Right atrium auricular region (tissue), 2 donors: ENCODE results near the gene UMODL1. TPM values are rescaled to one million over a fixed set of nuclear protein-coding genes. Genes with fewer than 3 reads are reported as not detected.

ENCODE experiments used
- DNase-seq: peaks from one replicate; pipeline ENCODE4 v3.0.0-alpha.2; 2019; ENCODE audit warnings: low spot score
- H3K27ac ChIP-seq, 2 donors: fragments of 200-600 bp; sonication (generic); 1 replicate in 1 of 2; 2 replicates in 1 of 2; pipeline ENCODE4 v1.5.1; 2016 to 2019
- H3K27me3 ChIP-seq, 2 donors: fragments of 200-600 bp; sonication (generic); one replicate each; pipeline versions ENCODE4 v1.5.1 to v1.6.0; 2017 to 2019
- H3K36me3 ChIP-seq: fragments of 200-600 bp; sonication (generic); one replicate; pipeline ENCODE4 v1.5.1; 2016
- H3K4me1 ChIP-seq, 2 donors: fragments of 200-600 bp; sonication (generic); one replicate each; pipeline versions ENCODE4 v1.5.1 to v1.6.0; 2017 to 2019
- H3K4me3 ChIP-seq, 2 donors: fragments of 200-600 bp; sonication (generic); 1 replicate in 1 of 2; 2 replicates in 1 of 2; pipeline ENCODE4 v1.5.1; 2017 to 2019; ENCODE audit warnings: mild to moderate bottlenecking in 1 of 2, moderate library complexity in 1 of 2
- H3K9me3 ChIP-seq, 2 donors: fragments of 200-600 bp; sonication (generic); one replicate each; pipeline ENCODE4 v1.5.1; 2019
- CTCF ChIP-seq, 2 donors: fragments of 200-600 bp; sonication (generic); IDR thresholded peaks; one replicate each; pipeline ENCODE4 v1.5.1; 2019; ENCODE audit warnings: antibody characterized with exemption in 2 of 2
- total RNA-seq, 2 donors: library from RNA; depleted of rRNA; stranded (reverse); fragments of >200 nt; gene quantifications; one replicate each; pipeline ENCODE4 v1.1.0, GENCODE V29; 2016

UMODL1 gene
- total RNA-seq, 2 donors from 2014 or later: not detected

- Histone ChIP-seq H3K4me1 (no peaks in the 10 kb centered on the region), H3K9me3 (no peaks in the 10 kb centered on the region), H3K27me3 (no peaks in the 10 kb centered on the region), H3K27ac (no peak overlapping the region), H3K4me3 (no peak overlapping the region), H3K36me3 (no peaks in the 10 kb centered on the region)
- TF ChIP-seq CTCF (IDR thresholded peaks at IDR 0.05): no peak
- no peak for DNase-seq
These were observed 45.1 kb upstream of the UMODL1 start for GRCh38 chr21:42026082-42026435.

DNA sequence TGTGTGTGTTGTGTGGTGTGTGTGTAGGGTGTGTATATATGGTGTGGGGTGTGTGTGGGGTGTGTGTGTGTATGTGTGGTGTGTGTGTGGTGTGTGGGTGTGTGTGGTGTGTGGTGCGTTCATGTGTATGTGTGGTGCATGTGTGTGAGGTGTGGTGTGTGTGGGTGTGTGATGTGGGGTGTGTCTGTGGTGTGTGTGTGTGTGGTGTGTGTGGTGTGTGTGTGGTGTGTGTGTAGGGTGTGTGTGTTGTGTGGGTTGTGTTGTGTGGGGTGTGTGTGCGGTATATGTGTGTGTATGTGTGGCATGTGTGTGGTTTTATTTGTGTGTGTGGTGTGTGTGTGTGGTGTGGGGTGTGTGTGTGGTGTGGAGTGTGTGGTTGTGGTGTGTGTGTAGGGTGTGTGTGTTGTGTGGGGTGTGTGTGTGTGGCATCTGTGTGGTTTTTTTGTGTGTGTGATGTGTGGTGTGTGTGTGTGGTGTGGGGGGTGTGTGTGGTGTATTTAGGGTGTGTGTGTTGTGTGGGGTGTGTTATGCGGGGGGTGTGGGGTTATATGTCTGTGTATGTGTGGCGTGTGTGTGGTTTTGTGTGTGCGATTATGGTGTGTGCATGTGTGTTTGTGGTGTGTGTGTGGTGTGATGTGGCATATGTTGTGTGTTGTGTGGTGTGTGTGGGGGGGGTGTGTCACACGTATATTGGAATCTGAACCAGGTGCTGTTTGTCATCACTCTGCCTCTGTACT, 43.9 kb upstream of the UMODL1 start:
- no peak overlapping the region for H3K4me3 ChIP-seq
- H3K36me3 ChIP-seq: no peaks in the 10 kb centered on the region
- no peaks in the 10 kb centered on the region for H3K9me3 ChIP-seq
- H3K4me1 ChIP-seq: no peaks in the 10 kb centered on the region
- DNase-seq: no peak
- TF ChIP-seq CTCF (IDR thresholded peaks at IDR 0.05): no peak
- no peak overlapping the region for H3K27ac ChIP-seq
- no peaks in the 10 kb centered on the region for H3K27me3 ChIP-seq

DNA sequence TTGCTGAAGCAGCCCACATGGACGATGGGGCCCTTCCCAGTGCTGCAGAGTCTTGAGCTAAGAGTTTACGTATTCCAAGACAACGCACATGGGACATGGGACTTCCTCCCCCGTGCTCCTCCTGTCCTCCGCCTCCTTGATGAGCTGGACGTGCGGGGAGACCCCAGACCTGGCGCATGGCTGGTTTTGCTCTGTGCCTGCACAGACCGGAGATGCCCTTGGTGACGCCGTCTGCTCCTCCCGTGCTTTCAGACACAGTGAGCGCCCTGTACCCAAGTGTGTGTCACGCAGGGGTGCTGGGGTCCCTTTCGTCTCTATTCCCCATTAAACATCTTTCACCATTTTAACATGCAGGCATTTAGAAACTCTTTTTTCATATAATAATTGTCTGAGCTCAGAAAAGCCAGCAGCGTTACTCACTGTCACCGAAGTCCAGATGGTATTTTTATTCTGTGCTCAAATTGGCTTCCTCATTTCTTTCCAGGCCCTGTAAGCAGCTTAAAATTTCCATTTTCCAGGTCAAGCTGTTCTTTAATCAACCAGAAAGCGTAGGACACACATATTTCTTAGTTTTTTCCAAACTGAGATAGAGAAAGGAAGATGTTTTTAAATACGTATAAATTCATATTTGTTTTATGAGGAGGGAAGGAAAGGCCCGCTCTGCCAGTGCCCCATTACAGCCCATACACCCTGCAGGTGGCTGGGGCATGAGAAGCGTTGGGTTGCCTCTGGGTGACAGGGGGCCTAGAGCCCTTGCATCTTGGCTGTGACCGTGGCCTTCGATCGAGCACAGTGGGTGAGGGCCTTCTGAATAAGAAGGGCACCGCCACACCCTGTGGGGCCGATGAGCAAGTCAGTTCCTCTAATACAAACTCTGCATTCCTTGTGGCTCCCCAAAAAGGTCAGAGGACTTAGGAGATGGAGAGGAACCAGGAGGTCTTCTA, 43.0 kb upstream of the UMODL1 start:
- Histone ChIP-seq H3K36me3 (no peaks in the 10 kb centered on the region), H3K27me3 (no peaks in the 10 kb centered on the region), H3K27ac (no peak overlapping the region), H3K9me3 (no peaks in the 10 kb centered on the region), H3K4me3 (no peak overlapping the region), H3K4me1 (no peaks in the 10 kb centered on the region)
- DNase-seq: no peak
- no peak for TF ChIP-seq CTCF (IDR thresholded peaks at IDR 0.05)

DNA sequence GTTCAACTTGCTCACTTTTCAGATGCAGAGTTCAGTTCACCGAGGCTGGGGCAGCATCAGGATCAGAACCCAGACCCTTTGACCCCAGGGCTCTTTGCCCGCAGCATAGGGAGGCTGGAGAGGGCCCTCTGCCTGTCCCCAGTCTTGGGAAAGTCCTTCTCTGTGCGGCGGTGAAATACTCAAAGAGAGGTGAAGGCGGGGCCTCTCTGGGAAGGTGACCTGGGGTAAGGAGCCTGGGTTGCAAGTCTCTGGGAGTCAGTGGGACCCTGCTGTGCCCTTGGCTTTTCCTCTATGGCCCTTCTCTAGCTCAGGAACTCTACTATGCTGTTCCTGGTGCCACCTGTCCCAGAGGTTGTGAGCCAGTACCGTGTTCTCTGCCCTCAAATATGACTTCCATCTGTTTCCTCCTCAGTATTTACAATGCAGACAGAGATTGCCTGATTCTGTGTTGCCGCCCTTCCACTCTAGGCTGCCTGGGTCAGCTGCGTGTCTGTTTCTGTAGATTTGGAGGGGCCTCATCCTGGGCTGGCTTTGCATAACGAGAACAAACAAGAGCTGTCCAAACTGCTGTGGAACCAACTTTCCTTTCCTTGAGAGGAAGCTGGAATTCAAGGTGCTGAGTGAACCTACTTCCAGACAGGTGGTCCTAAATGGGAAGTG, 42.2 kb upstream of the UMODL1 start:
- Histone ChIP-seq H3K36me3 (no peaks in the 10 kb centered on the region), H3K27ac (no peak overlapping the region), H3K9me3 (no peaks in the 10 kb centered on the region), H3K4me3 (no peak overlapping the region), H3K27me3 (no peaks in the 10 kb centered on the region), H3K4me1 (no peaks in the 10 kb centered on the region)
- DNase-seq: no peak
- TF ChIP-seq CTCF (IDR thresholded peaks at IDR 0.05): no peak

DNA sequence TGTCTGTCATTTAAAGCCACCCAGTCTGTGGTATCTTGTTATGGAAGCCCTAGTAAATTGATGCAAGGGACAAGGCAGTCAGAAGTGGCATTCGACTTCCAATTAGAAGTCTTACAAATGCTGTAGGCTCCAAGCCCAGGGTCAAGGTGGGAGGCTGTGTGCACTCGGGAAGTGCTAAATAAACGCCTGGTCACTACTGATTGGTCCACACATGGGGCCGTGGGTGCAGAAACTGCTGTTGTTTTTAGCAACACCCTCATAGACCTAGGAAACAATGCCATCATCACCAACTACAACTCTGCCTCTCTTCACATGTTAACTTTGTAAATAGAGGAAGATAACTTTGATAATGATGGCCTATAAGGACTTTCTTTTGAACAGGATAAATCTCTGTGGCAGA, 40.8 kb upstream of the UMODL1 start:
- Histone ChIP-seq H3K27ac (no peak overlapping the region), H3K36me3 (no peaks in the 10 kb centered on the region), H3K4me3 (no peak overlapping the region), H3K9me3 (no peaks in the 10 kb centered on the region), H3K4me1 (no peaks in the 10 kb centered on the region), H3K27me3 (no peaks in the 10 kb centered on the region)
- TF ChIP-seq CTCF (IDR thresholded peaks at IDR 0.05): no peak
- no peak for DNase-seq
